T47D (cell line): ENCODE measurements around the gene TPCN2.
A peak's percentile ranks its signal among the peaks of the same experiment; 100 is the strongest.

ENCODE experiments used
- DNase-seq, 2 experiments: peaks; one replicate each; pipeline versions ENCODE4 v3.0.0 to v3.0.0-alpha.2; 2011 to 2012; ENCODE audit warnings: low read depth in 1 of 2, low spot score in 1 of 2
- JUND ChIP-seq: IDR thresholded peaks from 2 replicates; pipeline ENCODE4 v1.6.1; 2012; ENCODE audit warnings: low read depth
- in situ Hi-C: cut with HindIII; loops from 2 replicates; pipeline ENCODE4 v1.10.0; 2016; ENCODE audit warnings: low sequenced_read_pairs, low pct_unique_long_range_greater_than_20kb

TPCN2 gene

DNA sequence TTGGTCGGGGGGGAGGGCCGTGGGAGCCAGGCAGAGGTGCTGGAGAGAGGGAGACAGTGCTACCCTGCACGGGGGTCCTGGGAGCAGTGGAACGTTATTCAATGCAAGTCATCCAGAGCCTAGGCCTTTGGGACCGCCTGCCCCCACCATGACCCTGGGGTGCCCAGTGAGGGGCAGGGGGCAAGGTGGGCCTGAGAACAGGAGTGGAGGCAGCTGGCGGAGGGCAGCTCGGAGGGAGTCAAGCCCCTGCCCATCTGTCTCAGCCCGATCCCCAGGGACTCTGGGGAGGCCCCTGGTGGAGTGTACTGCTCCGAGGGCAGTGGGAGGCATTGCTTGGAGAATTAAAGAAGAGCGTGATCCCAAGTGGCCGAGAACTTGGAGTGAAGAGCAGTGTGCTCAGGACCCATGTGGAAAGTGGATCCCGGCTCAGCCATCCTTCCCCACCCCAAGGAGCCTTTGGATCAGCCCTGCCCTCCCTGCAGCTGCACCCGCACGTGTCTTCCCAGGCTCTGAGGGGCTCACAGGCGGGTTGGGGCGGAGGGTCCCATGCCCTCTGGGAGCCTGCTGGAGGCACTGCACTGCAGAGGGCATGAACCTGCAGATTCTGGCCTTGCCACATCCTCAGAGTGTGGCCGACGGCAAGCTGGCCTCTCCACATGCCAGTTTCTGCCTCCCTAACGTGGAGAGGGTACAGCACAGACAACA, 73.0 kb downstream of the TPCN2 start:
- DNase-seq: no peak
- TF ChIP-seq JUND: no peak
- in situ Hi-C loops: loop anchor here (25.0 kb wide), 1 partner anchor 541 kb away; no protein-coding TSS in a partner anchor

DNA sequence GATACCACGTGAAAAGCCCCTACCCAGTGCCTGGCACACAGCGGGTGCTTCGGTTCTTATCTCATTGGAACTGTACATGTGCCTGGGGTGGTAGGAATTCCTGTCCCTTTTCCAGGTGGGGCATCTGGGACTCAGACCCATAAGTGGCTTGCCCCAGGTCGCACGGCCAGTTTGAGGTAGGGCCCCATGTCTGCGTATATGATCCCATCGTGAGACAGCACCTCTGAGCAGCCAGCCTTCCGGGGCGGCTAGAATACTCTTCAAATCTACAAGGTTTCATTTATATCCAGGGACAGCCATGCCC, 73.5 kb downstream of the TPCN2 start:
- in situ Hi-C loops: loop anchor here (25.0 kb wide), 1 partner anchor 540 kb away; no protein-coding TSS in a partner anchor
- no peak for DNase-seq
- no peak for TF ChIP-seq JUND

DNA sequence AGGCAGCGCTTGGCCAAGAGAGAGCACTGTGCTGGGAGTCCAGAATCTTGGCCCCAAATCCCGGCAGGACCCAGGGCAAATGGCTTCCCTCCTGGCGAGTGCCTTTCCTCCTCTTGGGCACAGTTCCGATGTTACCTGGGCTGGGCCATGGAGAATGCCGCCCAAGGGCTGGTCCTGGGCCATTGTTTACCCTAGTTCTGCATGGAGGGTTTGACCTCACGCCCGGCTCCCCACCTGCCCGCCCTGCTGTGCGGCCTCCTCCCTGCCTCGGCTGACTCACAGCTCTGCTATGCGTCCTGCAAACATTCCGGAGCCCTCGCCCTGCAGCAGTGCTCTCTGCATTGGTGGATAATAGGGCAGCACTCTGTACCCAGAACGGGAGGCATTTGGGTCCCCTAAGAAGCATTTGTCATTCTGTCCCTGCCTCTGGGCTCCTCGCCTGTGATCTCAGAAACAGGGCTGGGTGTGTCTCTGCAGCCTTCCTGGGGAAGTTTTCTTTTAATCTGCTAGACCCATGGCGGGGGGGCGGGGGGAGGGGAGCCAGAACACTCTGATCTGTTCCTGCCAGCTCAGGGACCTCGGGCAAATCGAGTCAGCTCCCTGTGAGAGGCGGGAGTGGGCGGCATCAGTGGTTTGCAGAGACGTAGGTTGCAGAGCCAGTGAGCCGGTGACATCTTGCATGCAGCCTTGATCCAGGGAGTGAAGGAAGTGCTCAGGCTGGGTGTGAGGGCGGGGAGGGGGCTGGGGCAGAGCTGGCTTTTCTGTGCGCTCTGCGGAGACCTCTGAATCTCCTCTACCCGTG, 74.1 kb downstream of the TPCN2 start:
- TF ChIP-seq JUND: peak; percentile 100
- in situ Hi-C loops: loop anchor here (25.0 kb wide), 1 partner anchor 539 kb away; no protein-coding TSS in a partner anchor
- DNase-seq: peak; percentile 96 to 99

DNA sequence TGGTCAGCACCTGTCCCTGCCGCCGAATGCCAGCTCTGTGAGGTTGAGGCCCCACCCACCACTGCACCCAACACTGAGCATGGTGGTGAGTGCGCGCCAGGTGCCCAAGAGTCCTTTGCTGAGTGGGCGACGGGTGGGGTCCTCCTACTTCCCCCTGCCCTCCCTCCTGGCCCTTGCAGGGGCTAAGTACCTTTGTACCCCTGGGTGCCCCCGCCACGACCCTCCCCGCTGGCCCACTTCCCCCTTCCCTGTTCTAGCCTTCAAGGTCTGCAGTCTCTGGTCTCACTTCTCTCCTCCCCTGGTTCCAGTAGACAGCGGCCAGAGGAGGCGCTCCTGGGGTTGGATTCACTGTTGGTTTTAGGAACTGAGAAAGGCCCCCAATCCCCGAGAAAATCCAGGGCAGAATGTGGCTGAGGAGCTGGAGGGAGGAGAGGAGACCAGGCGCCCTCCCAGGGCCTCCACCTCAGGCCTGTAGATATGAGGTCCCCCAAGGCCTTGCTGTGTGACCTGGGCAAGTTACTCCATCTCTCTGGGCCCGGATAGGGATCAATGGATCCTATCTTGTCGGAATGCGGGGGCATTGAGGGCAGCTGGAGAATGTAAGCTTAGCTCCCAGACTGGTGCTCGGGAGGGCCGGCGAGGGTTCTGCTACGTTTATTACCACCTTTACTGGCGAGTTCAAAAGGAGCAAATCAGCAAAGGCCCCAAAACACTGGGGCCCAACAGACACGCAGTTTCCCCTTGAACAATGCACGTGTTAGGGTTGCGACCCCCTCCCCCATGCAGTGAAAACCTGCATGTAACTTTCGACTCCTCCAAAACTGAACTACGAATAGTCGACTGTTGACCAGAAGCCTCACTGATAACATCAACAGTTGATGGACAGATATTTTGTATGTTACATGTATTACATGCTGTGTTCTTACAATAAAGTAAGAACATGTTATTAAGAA, 75.1 kb downstream of the TPCN2 start:
- no peak for TF ChIP-seq JUND
- in situ Hi-C loops: loop anchor here (25.0 kb wide), 1 partner anchor 538 kb away; no protein-coding TSS in a partner anchor
- DNase-seq: peak in 1 of 2 experiments; percentile 52

DNA sequence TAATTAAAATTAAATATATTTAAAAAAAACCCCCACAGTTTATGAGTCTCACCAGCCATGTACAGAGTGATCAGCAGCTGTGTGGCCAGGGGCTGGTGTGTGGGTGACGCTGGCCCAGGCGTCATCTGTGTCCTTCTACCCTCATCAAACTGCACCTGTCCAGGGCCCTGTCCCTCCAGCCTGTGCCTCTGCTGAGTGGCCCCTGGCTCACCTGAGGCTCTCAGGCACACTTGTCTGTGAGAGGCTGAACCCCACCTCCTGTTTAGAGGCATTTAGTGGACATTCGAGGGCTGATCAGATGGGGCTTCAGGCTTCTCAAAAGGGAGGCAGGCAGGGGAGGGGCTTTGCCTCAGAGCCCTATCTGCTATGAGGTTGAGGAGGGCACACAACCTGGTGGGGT, 77.1 kb downstream of the TPCN2 start:
- TF ChIP-seq JUND: no peak
- DNase-seq: no peak

DNA sequence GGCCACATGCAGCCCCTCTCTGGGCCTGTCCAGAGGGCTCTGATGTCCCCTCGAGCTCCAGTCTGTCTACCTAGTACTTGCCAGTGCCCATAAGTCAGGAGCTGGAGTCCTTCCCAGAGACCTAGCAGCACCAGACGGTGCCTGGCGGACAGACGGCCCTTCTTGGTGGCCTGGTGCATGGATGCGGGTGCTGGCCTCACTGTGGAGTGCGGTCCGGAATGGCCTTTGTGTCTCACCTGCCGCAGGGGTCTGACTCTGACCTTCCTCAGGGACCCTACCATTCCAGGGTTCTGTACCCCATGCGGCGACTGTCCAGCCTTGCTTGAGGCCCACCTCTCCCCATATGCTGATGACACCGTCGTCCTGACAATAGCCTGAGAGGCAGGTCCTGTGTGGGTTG, 77.6 kb downstream of the TPCN2 start:
- DNase-seq: no peak
- in situ Hi-C loops: no loop called here
- no peak for TF ChIP-seq JUND

More for the DNA sequence above, 77.1 kb downstream of the TPCN2 start:
- in situ Hi-C loops: no loop called here

DNA sequence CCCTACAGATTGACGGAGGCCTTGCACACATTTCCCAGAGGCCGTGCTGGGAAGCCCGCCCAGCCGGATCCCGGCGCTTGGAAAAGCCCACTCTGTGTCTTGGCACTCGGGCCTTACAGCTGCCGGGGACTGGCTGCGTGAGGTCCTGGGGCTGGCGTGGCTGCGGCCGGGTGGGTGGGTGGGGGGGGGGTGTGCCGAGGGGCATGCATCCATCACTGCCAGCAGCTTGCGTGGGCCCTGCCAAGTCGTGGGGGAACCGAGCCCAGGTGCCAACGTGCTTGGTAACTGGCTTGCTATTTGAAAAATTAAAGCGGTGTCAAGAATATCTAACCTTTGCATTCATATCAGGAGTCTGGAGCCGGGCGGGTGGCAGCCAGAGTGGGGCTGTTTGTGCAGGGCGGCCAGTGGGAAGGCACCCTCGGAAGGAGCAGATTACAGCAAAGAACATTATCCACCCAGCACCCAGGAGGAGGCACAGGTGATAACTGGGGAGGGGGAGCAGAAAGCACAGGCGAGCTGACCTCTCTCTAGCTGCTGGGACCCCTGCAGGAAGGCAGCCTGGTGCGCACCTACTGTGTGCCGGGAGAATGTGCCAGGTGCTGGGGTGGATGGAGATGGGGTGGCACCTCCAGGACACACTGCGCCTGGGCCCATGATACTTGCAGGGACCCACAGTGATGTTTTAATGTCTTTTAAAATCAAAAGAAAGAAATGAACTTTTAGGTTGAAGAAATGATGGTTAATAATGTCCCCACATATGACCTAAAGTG, 78.5 kb downstream of the TPCN2 start:
- in situ Hi-C loops: no loop called here
- no peak for DNase-seq
- TF ChIP-seq JUND: no peak

DNA sequence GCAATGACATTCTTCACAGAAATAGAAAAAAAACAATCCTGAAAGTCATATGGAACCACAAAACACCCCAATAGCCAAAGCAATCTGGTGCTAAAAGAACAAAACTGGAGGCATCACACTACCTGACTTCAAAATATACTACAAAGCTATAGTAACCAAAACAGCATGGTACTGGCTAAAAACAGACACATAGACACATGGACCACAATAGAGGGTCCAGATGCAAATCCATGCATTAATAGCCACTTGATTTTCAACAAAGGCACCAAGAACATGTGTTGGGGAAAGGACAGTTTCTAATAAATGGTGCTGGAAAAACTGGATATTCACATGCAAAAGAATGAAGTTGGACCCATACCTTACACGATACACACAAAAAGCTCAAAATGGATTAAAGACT, 79.2 kb downstream of the TPCN2 start:
- in situ Hi-C loops: no loop called here
- DNase-seq: no peak
- TF ChIP-seq JUND: no peak

DNA sequence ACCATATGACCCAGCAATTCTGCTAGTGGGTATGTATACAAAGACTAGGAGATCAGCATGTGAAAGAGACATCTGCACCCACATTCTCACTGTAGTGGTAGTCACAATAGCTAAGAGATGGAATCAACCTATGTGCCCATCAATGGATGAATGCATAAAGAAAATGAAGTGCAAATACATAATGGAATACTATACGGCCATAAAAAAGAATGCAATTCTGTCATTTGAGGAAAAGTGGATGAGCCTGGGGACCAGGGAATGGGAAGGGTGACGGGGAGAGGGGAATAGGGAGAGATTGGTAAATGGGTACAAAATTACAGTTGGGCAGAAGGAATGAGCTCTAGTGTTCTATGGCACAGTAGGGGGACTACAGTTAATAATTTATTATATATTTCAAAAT, 80.3 kb downstream of the TPCN2 start:
- in situ Hi-C loops: no loop called here
- TF ChIP-seq JUND: no peak
- DNase-seq: no peak

DNA sequence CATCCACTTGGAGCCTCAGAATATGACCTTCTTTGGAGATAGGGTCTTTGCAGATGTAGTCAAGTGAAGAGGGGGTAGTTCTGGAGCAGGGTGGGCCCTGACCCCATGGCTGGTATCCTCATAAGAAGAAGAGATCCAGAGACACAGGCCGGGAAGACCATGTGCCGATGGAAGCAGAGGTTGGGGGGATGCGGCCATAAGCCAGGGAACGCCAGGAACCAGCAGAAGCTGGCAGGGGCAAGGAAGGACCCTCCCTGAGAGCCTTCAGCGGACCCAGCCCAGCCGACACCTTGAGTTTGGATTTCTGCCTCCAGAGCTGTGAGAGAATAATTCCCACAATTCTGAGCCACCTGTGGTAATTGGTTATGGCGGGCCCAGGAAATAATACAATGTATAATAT, 80.9 kb downstream of the TPCN2 start:
- in situ Hi-C loops: no loop called here
- TF ChIP-seq JUND: no peak
- DNase-seq: no peak

DNA sequence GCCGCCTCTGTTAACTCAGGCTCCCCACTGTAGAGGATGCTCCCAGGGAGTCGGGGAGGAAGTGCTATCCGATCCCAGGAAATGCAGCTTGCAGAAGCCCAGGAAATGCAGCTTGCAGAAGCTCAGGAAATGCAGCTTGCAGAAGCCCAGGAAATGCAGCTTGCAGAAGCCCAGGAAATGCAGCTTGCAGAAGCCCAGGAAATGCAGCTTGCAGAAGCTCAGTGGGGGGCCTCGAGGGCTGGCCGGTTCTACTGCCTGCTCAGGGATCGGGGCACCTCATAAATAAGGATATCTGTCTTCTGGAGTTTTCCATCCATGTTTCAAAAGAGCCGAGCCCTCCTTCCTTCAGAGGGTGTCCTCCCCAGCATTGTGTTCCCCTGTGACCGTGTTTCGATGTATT, 81.9 kb downstream of the TPCN2 start:
- no peak for DNase-seq
- no peak for TF ChIP-seq JUND
- in situ Hi-C loops: no loop called here

DNA sequence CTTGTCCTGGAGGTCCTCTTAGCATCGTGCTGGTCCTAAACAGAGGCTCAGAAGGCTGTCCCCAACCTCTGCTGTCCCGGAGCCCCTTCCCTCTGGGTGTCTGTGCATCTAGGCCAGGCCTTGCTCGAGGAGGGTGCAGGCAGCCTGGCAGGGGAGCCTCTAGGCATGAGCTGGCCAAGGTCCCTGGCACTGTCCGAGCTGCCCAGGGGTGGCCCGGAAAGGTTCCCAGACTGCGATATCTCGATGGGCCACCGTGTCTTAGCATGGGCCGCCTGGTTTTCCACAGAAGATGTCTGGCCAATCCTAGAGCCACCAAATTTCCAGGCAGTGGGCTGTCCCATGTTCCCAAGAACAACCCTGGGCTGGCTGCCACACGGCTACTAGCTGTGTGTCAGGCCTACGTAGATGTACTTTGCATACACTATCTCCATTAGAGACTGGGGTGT, 82.4 kb downstream of the TPCN2 start:
- no peak for TF ChIP-seq JUND
- no peak for DNase-seq
- in situ Hi-C loops: no loop called here
